Stomach (tissue), 9 donors: Measurements from ENCODE around the gene HTD2. TPM values are rescaled to one million over a fixed set of nuclear protein-coding genes. Genes with fewer than 3 reads are reported as not detected.
"Not testable (repeated sequence)": the region's sequence is repeated elsewhere in the genome, so short reads cannot be mapped to it uniquely, and the experiment has no call there.

Experiments
- DNase-seq, 2 donors: peaks; one replicate each; pipeline versions ENCODE4 v3.0.0 to v3.0.0-alpha.2; 2013 to 2019
- H3K27ac ChIP-seq, 5 donors: fragments of 200-600 bp in 4 of 5; sonication (generic) in 4 of 5; one replicate each; pipeline ENCODE4 v1.5.1; 2013 to 2019; ENCODE audit warnings: mild to moderate bottlenecking in 1 of 5, moderate library complexity in 1 of 5
- H3K27me3 ChIP-seq, 3 donors: fragments of 200-600 bp; sonication (generic); one replicate each; pipeline ENCODE4 v1.5.1; 2017 to 2019; ENCODE audit warnings: mixed run types in 1 of 3
- H3K36me3 ChIP-seq, 4 donors: fragments of 200-600 bp; sonication (generic); 1 replicate in 3 of 4; 2 replicates in 1 of 4; pipeline ENCODE4 v1.5.1; 2016 to 2019
- H3K4me1 ChIP-seq, 4 donors: fragments of 200-600 bp; sonication (generic); one replicate each; pipeline ENCODE4 v1.5.1; 2016 to 2019
- H3K4me3 ChIP-seq, 4 donors: fragments of 200-600 bp; sonication (generic) in 3 of 4; one replicate each; pipeline ENCODE4 v1.5.1; 2016 to 2019; ENCODE audit warnings: mild to moderate bottlenecking in 1 of 4
- H3K9me3 ChIP-seq, 4 donors: fragments of 200-600 bp; sonication (generic); one replicate each; pipeline ENCODE4 v1.5.1; 2016 to 2019
- CTCF ChIP-seq, 7 experiments: fragments of 450-650 bp in 4 of 7; fragments of 200-600 bp in 3 of 7; sonication (generic) in 3 of 7; IDR thresholded peaks; one replicate each; pipeline ENCODE4 v1.5.1; 2016 to 2019; ENCODE audit warnings: antibody characterized with exemption in 7 of 7, control low read depth in 2 of 7, mild to moderate bottlenecking in 1 of 7
- EP300 ChIP-seq: sonication (generic); formaldehyde crosslinking; IDR thresholded peaks from one replicate; pipeline ENCODE4 v1.6.1; 2017; ENCODE audit warnings: antibody characterized with exemption
- POLR2A ChIP-seq, 4 donors: fragments of 450-650 bp; IDR thresholded peaks; one replicate each; pipeline ENCODE4 v1.6.1; 2016; ENCODE audit warnings: antibody characterized with exemption in 4 of 4, control low read depth in 2 of 4, mild to moderate bottlenecking in 1 of 4, moderate library complexity in 1 of 4
- POLR2AphosphoS5 ChIP-seq, 3 donors: sonication (generic); formaldehyde crosslinking; IDR thresholded peaks; one replicate each; pipeline ENCODE4 v1.6.1; 2016; ENCODE audit warnings: antibody characterized with exemption in 3 of 3
- WGBS, 5 donors: extraction: QIAGEN DNeasy Blood & Tissue Kit in 3 of 5; methylation state at CpG; one replicate each; pipeline versions ENCODE4 v1.1.5 to v1.1.7; 2013 to 2018; 5-methylcytosine and 5-hydroxymethylcytosine counted together
- intact Hi-C: fragments of 100-400 bp; cut with DNase I; formaldehyde crosslinking; loops from one replicate; pipeline ENCODE4 v1.15.1; 2023; ENCODE audit warnings: low total_unique reads
- polyA plus RNA-seq, 3 donors: library from polyadenylated mRNA; stranded (reverse); fragments of 200-250 nt; gene quantifications; one replicate each; pipeline ENCODE4 v1.2.3, GENCODE V29; 2013
- total RNA-seq, 5 donors: library from RNA; depleted of rRNA; stranded (reverse); fragments of >200 nt; gene quantifications; one replicate each; pipeline versions ENCODE4 v1.1.0 to v1.2.3, GENCODE V29; 2014 to 2016
- donor health status: healthy with polysubstance abuse.
- donor health status: Bipolar disorder and iron deficiency.
- donor health status: healthy.

Gene HTD2
- total and polyA plus RNA-seq, 8 donors, result 3.1 to 57.6 (median 7.0) TPM; not detected in 2

DNA sequence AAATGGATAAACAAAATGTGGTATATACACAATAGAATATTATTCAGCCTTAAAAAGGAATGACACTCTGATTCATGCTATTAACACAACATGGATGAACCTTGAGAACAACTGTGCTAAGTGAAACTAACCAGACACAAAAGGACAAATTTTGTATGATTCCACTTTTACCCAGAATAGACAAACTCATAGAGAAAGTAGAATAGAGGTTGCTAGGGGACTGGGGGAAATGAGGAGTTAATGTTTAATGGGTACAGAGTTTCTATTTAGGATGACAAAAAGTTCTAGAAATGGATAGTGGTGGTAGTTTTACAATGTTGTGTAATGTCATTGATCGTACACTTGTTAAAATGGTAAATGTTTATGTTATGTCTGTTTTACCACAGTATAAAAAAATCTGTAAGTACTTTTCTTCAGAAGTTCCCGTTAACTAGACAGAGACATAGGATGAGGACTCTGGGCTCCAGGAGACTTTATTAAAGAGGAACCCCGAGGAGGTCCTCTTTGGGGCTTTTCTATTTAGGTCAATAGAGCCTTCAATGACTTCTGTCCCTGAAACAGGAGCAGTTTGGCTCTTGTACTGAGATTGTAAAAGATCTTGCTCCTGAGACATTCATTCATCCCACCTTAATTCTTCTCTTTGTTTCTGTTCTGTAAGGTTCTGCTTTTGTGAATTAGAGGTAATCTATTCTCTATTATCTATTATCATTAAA is 44.2 kb upstream of the HTD2 start:
- WGBS, 5 donors, result 83 to 89% (median 88%) methylated on average over 3 of the region's 3 CpGs
- Histone ChIP-seq H3K4me1 (no peaks in the 10 kb centered on the region), H3K4me3 (no peak overlapping the region), H3K27ac (no peak overlapping the region), H3K9me3 (no peaks in the 10 kb centered on the region), H3K36me3 (peaks cover 10 to 43% (median 39%) of the 10 kb centered on the region in 4 donors), H3K27me3 (no peaks in the 10 kb centered on the region)
- intact Hi-C loops, result no loop called here
- TF ChIP-seq CTCF (IDR thresholded peaks at IDR 0.05) (no peak), POLR2A (IDR thresholded peaks at IDR 0.05) (no peak), EP300 (no peak), POLR2AphosphoS5 (IDR thresholded peaks at IDR 0.05) (no peak)
- no peak for DNase-seq

- intact Hi-C loops, result no loop called here
- no peaks in the 10 kb centered on the region for H3K9me3 ChIP-seq
- no peaks in the 10 kb centered on the region for H3K27me3 ChIP-seq
- peaks cover 0 to 47% (median 43%) of the 10 kb centered on the region in 4 donors for H3K36me3 ChIP-seq
- H3K4me3 ChIP-seq, result no peak overlapping the region
- no peaks in the 10 kb centered on the region for H3K4me1 ChIP-seq
- WGBS, 5 donors, result 46 to 80% (median 59%) methylated on average over 1 of the region's 1 CpG
- peak in 1 of 2 donors; percentile 41 for DNase-seq
- no peak overlapping the region for H3K27ac ChIP-seq
- no peak for TF ChIP-seq POLR2A (IDR thresholded peaks at IDR 0.05)
- no peak for TF ChIP-seq POLR2AphosphoS5 (IDR thresholded peaks at IDR 0.05)
- TF ChIP-seq CTCF (IDR thresholded peaks at IDR 0.05), result no peak
- TF ChIP-seq EP300, result no peak
These were observed 39.7 kb upstream of the HTD2 start for GRCh38 chr3:58266577-58266976.

- H3K27ac ChIP-seq, H3K4me1 ChIP-seq, DNase-seq, H3K27me3 ChIP-seq, H3K4me3 ChIP-seq, intact Hi-C loops, H3K9me3 ChIP-seq: not testable (repeated sequence)
- H3K36me3 ChIP-seq, result peaks cover 0 to 47% (median 43%) of the 10 kb centered on the region in 4 donors
- WGBS, 5 donors, result 88 to 100% (median 96%) methylated on average over 1 of the region's 1 CpG
These were observed 38.8 kb upstream of the HTD2 start for GRCh38 chr3:58267543-58267942.

GRCh38 chr3:58269356-58269755 is 37.0 kb upstream of the HTD2 start:
- Histone ChIP-seq H3K4me3 (no peak overlapping the region), H3K4me1 (peaks cover 0 to 5% (median 2%) of the 10 kb centered on the region in 4 donors), H3K9me3 (no peaks in the 10 kb centered on the region), H3K27ac (no peak overlapping the region), H3K36me3 (peaks cover 0 to 58% (median 49%) of the 10 kb centered on the region in 4 donors), H3K27me3 (no peaks in the 10 kb centered on the region)
- intact Hi-C loops, result no loop called here
- DNase-seq, result no peak
- WGBS, 5 donors, result 80 to 100% (median 96%) methylated on average over 1 to 2 of the region's 2 CpGs
- TF ChIP-seq CTCF (IDR thresholded peaks at IDR 0.05), result no peak
- TF ChIP-seq POLR2A (IDR thresholded peaks at IDR 0.05), result no peak
- TF ChIP-seq EP300, result no peak
- no peak for TF ChIP-seq POLR2AphosphoS5 (IDR thresholded peaks at IDR 0.05)

- WGBS, 5 donors, result 88 to 98% (median 96%) methylated on average over 2 of the region's 2 CpGs
- H3K27ac ChIP-seq, result no peak overlapping the region
These were observed 35.8 kb upstream of the HTD2 start for GRCh38 chr3:58270485-58270884.

More at GRCh38 chr3:58270485-58270884, 35.8 kb upstream of the HTD2 start:
- Histone ChIP-seq H3K9me3 (no peaks in the 10 kb centered on the region), H3K4me1 (peaks cover 0 to 5% (median 2%) of the 10 kb centered on the region in 4 donors), H3K27me3 (no peaks in the 10 kb centered on the region), H3K4me3 (no peak overlapping the region), H3K36me3 (peaks cover 6 to 69% (median 59%) of the 10 kb centered on the region in 4 donors)
- no peak for DNase-seq
- TF ChIP-seq EP300, result no peak
- TF ChIP-seq POLR2A (IDR thresholded peaks at IDR 0.05), result no peak
- TF ChIP-seq CTCF (IDR thresholded peaks at IDR 0.05), result no peak
- TF ChIP-seq POLR2AphosphoS5 (IDR thresholded peaks at IDR 0.05), result no peak
- intact Hi-C loops, result no loop called here
